Activated CD4-positive, CD25-positive, alpha-beta regulatory T cell treated with anti-CD3 and anti-CD28 coated beads, Interleukin-2, amount 50 U/mL, for 16 hours (primary cell): ENCODE measurements around the gene CPSF4.
A peak's percentile ranks its signal among the peaks of the same experiment; 100 is the strongest.

Source experiments
- DNase-seq: peaks from one replicate; pipeline ENCODE4 v3.0.0-alpha.2; 2020; ENCODE audit warnings: low read depth, low spot score

Gene CPSF4

DNA sequence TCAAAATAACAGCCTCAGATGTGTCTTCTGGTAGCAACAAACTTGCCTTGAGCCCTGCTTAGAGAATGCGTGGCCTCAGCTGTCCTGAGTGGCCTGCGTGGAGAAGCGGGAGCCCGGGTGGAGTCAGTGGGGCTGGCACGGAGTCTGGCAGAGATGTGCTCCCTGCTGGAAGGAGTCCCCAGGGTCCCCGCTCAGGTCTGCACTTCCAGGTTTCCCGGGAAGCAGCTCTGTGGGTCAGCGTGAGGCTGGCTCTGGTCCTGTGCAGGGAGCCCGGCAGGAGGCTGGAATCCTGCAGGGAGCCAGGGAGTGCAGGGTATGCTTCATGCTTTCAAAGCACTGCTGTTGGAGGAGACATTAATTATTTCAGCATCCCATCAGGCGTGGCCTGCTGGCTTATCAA lies 10.1 kb downstream of the CPSF4 start:
- no peak for DNase-seq

DNA sequence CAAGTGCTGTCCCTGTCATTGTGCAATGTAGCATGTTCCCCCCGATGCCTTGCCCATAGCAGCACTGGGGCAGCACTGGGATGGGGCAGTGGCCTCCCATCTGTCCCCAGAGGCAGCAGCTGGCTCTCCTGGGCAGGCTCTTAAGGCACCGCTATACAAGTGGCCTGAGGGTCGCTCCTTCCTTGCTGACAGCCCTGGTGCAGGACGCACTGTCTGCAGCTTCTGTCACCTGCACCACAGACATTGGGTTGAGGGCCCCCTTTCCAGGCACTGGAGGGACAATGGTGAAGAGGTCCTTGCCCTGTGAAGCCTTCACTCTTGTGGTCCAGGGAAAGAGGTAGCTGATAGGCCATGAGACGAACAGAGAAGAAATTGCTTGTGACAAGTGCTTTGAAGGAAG lies 10.6 kb downstream of the CPSF4 start:
- no peak for DNase-seq

DNA sequence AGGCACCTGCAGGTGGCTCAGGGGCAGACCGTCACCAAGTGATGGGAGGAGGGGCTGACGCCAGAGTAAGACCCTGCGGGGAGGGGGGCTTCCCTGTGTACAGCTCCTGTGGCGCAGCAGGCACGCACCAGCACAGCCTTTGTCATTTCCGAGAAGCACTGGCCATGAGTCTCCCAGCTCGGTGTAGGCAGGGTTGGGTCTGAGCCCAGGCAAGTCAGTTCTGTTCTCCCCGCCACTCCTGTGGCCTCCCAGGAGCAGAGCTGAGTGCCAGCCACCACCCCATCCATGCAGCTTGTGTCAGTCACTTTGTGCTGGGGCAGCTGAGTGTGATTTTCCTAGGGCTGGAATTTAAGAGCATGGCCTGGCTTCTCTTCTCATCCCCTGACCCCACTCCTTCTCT lies 13.2 kb downstream of the CPSF4 start:
- DNase-seq, result no peak

DNA sequence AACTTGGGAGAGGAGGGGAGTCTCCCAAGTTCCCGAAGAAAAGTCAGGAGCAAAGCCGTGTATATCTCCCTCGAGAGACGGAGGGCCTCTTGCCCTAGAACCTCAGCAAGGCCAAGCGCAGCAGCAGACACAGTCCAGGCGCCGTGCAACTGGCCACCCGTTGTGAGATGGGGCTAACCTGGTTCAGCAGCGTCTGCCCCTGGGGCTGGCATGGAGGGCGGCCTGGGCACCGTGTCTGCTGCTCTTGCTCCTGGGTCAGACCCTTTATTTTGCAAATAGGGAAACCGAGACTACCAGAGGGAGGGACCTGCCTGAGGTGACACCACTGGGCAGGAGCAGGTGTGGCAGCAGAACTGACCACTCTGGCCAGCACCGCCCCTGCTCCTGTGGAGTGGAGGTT lies 13.8 kb downstream of the CPSF4 start:
- DNase-seq, result no peak

DNA sequence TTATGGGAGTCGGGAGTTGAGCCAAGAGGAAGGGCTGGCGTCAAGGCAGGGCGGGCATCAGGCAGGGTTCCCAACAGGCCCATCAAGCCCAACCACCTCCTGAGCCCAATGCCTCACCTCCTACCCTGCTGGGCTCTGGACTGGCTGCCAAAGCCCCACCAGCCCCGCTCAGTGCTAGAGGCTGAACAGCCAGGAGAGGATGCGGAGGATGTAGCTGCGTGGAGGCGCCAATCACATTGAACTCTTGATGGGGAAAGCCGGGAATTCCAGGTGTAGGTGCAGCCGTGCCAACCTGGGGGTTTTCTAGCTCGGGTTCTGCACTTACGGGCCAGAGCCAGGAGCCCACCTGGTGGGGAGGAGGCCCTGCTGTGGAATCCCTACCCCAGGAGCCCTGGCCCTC lies 14.4 kb downstream of the CPSF4 start:
- DNase-seq, result no peak

DNA sequence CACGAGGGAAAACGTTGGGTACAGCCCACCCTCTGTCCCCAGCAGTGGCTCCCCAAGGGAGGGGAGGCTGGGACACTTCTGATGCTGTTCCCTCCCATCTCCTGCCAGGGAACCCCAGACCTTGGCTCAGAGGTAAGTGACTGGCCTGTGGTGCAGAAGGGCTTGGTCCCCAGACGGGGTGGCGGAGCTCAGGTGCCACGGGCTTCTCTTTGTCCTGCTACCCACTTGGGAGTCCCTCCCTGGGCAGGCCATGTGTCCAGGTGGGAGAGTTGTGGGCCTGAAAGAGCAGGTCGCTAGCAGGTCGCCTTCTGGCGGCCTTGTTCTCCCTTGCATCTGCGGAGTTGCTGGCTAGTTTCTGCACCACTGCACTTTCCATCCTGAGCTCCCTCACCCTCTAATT lies 17.1 kb downstream of the CPSF4 start:
- DNase-seq, result no peak

DNA sequence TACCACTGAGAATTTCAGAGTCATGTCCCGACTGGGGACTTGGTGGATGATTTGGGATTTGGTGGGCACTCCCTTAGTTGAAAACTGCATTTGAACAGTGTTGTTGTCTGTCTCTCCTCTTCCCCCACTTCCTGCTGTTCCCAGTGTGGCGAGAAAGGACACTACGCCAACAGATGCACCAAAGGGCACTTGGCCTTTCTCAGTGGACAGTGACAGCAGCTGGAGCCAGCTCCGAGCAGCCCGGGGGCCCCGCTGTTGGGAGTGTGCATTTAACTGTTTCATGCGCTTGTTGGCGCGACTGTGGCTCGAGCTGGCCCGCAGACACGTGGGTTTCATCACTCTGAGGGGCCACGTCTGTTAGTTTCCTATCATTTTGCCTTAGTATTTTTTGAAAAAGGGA lies 17.5 kb downstream of the CPSF4 start:
- DNase-seq, result no peak

DNA sequence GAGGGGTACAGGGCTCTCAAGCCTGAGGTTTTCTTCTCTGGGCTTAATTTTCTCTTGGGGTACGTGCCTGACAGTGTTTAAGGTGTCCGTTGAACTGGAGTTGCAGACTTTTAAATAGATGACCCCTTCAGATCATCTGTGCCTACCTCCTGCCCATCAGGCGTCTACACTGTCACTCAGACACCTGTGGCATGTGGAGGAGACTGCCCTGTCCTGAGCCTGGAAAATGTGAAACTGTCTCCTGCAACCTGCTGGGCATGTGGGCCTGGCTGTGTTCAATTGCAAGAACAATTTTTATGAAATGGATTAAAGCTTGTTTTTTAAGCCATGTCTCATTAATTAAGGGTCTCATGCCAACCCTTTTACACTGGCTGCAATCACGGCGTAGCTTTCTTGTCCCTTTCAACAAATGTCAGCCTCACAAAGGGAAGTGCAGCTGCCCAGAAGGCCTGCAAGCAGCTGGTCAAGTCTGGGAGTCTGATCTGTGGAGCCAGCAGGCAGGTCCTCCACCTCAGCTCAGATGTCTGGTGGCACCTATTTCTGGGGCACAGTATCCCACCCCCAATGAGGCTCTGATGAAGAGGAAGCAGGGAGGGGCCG lies 18.4 kb downstream of the CPSF4 start:
- DNase-seq, result no peak

DNA sequence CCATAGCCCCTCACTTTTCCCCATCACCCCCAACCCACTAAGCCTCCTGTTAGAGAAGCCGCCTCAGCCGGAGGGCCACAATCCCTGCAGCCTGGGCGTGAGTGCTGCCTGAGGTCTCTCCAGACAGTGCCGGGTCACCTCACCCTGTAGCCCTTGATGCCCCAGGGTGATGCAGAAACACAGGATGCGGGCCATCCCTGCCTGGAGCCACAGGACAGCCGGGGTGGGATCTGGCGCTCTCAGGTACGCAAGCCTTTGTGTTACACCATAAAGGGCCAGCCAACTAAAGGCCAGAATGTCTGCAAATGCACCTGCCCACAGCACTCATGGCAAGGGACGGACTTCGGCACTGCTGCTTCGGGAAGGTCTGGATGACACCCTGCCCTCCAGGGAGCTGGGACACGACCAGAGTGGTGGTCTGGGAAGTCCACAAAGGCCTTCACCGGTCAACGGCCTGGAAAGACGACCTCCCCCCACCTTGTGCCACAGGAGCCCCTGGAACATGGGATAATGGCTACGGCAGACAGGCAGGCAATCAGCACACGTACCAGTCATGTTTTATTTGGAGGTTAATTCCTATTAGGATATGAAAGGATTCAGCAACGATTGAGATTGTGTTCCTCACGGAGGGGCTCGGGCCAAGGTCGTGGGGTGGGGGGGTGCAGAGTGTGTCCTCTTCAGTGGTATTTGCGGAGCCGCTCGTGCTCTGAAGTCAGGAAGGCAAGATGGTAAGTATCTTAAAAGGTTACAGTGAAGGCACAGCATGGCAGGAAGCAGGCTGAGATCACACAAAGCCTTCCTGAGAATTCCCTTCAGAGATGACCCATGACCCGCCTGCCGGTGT lies 19.1 kb downstream of the CPSF4 start:
- no peak for DNase-seq

DNA sequence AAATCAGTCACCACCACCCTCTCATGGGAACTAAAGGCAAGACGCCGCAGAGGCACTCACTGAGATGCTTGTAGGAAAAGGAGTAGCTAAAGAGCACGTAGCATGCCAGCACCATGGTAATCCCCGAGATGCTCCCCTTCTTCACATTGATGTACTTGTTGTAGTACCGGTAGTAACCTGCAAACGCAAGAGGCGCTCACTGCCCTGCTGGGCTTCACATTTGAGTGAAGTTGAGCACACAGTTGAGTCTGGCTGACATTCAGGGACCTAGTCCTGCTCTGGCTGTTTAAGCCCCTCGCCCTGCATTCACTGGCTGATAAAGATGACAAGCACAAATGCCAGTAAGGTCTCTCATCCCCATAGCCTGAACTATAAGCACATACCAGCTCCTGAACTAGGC lies 20.3 kb downstream of the CPSF4 start:
- DNase-seq, result no peak

DNA sequence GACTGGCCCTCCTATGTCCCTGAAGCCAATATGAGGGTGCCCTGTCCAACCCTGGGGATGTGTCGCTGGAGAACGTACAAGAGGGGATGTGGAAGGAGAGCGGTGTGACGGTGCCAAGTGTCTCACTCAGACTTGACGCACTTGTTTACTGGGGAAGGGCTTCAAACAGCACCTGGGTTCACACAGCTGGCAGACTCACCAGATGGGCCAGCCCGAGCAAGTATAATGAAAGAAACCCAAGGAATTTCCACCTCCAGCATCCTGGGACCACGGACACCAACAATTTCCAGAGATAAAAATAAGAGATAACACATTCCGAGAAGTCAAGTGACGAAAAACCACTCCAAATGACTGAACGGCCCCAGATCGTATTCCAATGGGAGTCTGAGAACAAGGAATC lies 21.9 kb downstream of the CPSF4 start:
- DNase-seq, result no peak

DNA sequence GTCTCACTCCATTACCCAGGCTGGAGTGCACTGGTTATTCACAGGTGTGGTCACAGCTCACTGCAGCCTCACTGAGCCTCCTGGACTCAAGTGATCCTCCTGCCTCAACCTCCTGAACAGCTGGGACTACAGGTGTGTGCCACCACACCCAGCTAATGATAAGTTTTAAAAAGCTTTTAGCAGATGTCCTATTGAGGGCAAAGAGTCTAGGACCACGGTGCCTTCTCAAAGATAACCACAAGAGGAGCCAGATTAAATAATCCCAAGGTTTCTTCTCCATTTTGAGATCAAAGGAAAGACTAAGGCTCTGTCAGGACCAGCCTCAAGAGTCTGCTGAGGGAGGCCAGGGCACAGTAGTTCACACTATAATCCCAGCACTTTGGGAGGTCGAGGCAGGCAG lies 22.5 kb downstream of the CPSF4 start:
- no peak for DNase-seq

DNA sequence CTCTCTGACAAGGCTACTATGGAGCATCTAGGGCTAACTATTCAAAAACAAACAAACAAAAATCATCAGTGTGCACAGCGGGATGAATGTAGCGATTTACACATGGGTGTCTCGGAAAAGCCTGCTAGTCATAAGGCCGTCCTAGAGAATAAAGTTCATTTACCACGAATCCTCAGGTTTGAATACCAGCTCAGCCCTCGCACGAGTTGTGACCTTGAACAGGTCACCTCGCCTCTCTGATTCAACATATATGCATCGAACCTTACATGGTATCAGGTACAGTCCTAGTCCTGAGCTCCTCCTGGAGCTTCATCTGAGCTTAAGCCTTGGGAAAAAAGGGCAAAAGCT lies 26.7 kb downstream of the CPSF4 start:
- no peak for DNase-seq

DNA sequence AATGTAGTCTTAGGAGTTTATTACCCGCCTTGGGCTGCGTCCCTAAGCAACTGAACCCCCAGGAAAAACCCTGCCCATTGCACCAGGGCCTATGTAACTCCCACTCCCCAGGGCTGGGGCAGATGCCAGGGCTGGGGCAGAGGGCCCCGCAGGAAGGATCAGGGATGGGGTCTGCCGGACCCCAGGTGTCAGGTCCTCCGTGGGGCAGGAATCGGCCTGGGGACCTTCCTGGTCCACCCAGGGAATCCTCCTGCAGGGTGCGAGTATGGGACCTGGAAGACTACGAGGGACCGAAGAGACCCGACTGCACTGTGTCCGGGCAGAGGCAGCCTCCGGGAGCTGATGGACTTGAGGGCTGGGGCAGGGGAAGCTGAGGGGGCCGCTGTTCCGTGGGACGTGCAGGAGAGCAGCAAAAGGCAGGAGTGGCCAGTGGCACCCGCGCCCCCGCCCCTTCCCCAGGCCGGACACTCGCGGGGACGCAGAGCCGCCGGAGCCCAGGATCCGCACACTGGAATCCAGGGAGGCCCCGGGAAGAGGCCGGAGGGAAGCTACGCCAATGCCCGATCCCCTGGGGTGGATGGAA lies 29.7 kb downstream of the CPSF4 start:
- DNase-seq, result no peak

DNA sequence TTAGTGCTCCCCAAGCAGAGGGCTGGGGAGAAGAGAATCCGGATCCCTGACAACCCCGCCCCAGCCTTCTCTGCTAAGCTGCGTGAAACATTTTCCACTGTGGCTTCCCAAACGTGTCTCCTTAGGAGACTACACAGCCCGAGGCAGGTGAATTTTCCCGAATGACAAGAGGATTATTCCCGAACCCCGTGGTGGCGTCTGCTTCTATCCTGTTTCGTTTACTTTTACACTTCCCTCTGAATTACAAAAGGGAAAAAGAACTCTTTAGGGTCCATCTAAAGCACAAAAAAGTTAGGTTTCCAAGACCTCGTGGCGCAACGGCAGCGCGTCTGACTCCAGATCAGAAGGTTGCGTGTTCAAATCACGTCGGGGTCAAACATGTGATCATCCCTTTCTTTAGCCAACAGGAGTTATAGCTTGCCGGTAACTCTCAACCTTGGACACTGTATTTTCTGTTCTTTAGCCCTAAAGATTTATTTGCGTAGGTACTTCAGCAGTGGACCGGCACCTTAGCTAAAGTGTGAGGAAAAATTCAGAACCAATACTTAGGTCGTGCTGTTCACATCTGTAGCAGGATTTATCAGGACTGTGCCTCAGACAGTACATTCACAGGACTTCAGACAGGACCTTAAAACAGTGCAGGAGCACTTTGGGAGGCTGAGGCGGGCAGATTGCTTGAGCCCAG lies 30.8 kb downstream of the CPSF4 start:
- no peak for DNase-seq

DNA sequence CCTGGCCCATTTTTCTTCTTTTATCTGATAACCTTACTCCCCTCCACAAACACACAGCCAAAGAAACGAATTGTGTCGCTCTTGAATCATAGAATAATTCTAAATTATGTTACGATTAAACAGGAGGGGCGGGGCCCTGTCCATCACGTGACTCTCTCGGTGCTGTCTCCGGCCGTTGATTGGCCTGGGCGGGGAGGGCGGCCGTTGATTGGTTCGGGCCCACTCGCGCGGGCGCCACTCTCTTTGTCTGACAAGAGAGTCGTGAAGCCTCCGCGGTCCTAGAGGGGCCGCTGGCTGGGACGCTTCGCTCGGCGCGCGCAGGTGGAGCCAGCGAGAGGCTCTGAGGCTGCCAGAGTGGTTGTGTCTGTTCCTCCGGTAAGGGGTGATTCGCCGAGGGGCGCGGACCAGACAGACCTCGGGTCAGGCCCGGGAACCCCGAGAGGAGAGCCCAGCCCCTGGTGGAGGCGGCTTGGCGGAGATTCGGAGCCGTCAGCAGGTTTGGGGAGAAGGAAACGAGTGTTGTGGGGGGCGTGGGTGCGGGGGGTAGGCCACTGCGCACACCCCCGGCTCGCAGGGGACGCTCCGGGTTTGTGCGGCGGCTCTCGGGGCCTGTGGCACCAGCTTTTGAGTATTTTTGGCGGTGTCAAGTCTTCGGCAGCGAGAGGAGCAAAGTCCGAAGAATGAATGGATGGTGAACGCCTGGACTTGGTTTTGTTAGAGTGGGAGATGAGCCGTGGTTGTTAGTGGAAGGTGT lies 34.0 kb downstream of the CPSF4 start, which contains the start of gene ZNF789:
Gene ZNF789, plus strand, starts transcription at position 330 of the 754 bp plus-strand sequence. CDS start 3,567 bp downstream, outside the sequence.
- peak; percentile 95 for DNase-seq

DNA sequence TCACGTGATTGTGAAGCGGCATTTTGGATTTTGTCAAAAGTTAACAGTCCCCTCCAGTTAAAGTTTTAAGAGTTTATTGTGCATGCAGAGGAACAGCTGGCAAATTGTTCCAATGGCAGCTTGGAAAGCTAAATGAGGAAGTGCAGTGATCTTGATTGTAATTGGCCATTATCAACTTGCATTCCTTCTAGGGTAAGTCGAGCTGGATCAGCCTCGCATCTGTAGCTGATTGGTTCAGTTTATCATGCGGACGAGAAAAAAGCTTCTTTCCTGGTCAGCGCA lies 34.5 kb downstream of the CPSF4 start:
- no peak for DNase-seq

DNA sequence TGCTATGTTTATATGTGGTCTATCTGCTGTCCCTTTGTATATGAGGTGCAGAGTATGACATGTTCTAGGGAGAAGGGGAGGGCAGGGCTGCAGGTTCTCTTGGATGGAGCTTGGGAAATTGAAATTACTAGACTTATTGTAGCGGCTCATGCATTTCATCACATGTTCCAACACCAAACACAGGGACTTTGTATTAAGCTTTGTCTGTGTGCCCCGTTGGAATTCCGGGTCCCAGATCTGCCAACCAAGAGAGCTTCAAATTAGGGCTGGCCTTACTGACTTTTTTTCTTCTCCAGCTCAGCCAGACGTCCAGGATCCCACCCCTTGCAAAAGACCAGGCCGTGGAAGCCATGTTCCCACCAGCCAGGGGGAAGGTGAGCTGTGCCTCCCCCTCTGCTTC lies 37.4 kb downstream of the CPSF4 start:
- DNase-seq, result no peak

DNA sequence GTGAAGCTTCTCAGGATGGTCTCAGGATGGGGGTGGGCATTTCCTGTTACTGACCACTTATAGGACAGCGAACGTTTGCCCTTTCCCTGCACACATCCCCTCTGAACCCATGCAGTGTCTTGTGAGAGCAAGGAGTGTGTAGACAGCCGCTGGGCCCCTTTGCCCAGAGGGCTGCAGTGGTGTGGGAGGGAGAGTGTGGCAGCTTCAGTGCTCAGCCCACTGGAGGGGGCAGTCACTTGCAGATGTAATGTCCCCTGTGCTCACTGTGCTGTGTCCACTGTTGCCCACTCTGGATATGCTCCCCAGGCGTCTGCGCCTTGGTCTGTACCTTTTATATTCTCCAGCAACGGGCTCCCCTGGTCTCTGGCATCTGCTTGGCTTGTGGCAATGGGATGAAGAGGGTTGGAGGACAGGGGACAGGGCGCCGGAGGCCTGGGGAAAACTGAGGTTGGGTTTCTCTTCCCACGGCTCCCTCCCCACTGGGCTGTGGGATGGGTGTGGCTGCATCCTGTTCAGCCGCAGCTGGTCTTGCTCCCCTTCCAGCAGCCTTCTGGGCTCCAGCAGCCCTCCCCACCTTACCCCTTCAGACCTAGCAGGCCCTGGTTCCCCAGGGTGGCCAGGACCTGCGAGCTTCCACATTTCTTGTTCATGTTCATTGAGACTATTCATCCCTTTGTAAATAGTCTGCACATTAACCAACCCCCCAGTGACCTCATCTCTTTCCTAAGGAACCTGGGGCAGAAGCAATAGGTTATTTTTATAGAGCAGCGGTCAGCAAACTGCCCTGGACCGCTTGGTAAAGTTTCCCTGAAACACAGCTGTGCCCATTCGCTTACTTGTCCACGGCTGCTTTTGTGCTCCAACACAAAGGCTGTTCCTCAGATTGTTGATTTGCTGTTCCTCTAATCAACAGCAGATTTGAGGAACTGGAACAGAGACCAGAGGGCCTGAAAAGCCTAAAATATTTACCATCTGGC lies 40.0 kb downstream of the CPSF4 start:
- DNase-seq, result no peak

DNA sequence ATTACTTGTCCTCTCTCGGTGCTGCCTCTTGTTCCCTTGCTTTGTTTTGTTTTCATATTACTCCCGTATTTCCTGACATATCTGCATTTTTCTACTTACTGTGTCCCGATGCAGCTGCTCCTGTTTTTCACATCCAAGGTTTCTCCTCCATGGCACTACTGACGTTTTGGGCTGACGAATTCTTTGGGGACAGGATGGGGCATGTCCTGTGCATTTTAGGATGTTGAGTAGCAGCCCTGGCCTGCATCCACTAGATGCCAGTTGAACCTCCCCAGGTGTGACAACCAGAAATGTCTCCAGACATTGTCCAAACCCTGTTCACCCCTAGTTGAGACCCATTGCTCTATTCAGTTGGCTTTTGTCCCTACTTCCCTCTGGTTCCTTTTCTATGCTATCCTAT lies 46.4 kb downstream of the CPSF4 start:
- DNase-seq, result no peak

DNA sequence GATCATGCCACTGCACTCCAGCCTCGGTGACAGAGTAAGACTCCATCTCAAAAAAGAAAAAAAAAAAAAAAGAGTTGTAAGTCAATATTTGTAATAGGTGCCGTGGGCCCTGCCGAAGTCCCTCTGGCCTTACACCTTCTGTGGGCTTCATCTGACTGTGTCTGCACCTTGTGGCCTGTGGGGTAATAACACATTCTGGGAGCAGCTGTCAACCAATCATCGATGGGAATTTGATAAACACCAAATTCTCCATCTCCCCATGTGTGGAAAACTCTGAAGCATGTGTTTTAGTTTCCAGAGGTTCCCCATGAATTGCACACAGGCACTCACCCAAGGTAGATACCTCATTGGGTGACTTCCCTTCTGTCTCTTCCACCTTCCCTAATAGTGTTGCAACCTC lies 50.5 kb downstream of the CPSF4 start:
- DNase-seq, result no peak
